ENCODE measurements around the gene RFX5.
"Not testable (repeated sequence)": the region's sequence is repeated elsewhere in the genome, so short reads cannot be mapped to it uniquely, and the experiment has no call there.

The RFX5 gene

DNA sequence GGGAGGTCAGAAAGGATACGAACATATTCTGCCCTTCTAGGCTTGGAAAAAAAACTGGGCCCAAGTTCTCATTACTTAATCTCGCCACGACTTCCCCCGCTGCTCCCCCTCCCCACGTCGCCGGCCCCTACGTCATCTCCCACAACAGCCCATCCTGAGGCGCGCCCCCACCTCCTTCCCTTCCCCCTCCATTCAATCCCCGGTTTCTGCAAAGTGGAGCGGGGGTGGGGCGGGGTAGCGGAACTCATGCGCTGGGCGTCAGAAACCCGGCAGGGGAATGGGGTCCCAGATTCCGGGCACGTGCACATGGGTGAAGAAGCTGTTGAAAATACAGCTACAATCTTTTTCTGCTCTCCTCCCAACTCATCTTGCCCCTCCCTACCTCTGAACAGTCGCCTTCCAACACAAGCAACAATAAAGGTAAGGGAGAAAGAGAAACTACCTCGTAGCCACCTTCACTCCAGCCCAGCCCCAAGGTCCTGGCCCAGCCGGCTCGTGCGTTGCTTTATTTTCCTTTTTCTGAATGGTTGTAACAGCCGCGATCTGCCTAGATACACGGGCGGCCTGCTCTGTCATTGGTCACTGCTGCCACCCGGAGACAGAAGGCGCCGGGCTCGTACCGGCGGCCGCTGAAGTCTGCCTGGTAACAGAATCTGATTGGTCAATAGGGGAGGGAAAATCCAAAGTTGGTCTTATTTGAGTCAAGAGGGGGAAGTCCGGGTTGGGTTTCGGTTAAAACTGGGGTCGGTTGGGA, at the start of gene RFX5:
Gene RFX5 (minus strand): TSS at position 484 of the 754 bp plus-strand sequence. CDS start 932 bp downstream, outside the sequence.
- DNase-seq, result peak; percentile 83

- DNase-seq, result not testable (repeated sequence)
Observed at GRCh38 chr1:151396265-151396664, 49.2 kb upstream of the RFX5 start.

GRCh38 chr1:151393583-151393982, 46.5 kb upstream of the RFX5 start:
- no peak for DNase-seq

DNA sequence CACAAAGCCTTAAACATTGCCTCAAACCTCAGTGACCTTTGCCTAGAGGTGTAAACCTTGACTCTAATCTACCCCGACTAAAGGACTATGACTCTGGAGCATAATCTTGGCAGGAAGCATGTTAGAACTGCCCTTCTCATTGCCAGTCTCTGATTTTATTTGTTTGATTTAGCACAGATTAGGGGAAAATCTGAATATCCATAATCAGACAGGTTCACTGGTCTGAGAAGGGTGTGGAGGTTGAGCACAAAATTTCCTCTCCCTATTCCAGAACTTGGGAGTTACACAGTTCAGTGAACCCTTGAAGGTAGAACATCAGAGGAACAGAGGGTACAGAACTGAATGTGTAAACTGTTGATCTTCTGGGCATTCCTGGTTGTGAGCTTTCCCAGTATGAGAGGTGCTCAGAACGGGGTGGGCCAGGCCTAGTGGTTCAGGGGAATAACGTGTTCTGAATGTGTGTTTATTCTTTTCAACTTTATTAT, 44.1 kb upstream of the RFX5 start:
- DNase-seq, result no peak

DNA sequence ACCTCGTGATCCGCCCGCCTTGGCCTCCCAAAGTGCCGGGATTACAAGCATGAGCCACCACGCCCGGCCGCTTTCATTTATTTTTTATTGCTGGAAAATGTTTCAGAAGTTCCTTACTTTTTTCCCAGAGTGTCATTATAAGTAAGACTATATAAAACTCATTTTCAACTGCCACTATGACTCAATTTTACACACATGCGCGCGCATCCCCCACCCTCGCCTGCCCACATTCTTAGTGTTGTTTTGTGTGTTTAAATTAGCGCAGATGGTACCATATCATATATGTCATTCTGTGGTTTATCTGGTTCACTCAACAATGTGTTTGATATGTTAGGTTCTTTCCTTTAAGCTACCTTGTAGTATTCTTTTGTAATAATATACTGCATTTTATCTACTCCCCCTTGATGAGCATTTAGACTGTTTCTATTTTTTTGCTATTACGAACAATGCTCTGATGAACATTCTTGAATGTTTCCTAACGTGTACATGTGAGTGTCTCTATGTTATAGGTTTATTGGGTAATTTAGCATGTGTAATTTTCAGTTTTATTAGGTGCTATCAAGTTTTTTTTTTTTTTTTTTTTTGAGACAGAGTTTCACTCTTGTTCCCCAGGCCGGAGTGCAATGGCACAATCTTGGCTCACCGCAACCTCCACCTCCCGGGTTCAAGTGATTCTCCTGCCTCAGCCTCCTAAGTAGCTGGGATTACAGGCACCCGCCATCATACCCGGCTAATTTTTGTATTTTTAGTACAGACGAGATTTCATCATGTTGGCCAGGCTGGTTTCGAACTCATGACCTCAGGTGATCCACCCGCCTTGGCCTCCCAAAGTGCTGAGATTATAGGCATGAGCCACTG, 43.4 kb upstream of the RFX5 start:
- not testable (repeated sequence) for DNase-seq

DNA sequence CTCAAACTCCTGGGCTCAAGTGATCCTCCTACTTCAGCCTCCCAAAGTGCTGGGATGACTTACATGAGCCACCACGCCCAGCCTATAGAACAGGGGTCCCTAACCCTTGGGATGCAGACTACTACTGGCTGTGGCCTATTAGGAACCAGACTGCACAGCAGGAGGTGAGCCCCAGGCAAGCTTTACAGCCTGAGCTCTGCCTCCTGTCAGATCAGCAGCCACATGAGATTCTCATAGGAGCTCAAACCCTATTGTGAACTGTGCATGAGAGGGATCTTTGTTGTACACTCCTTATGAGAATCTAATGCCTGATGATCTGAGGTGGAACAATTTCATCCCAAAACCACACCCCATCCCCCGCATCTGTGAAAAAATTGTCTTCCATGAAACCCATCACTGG, 39.0 kb upstream of the RFX5 start:
- no peak for DNase-seq

- no peak for DNase-seq
Observed at GRCh38 chr1:151384584-151384983, 37.5 kb upstream of the RFX5 start.

DNA sequence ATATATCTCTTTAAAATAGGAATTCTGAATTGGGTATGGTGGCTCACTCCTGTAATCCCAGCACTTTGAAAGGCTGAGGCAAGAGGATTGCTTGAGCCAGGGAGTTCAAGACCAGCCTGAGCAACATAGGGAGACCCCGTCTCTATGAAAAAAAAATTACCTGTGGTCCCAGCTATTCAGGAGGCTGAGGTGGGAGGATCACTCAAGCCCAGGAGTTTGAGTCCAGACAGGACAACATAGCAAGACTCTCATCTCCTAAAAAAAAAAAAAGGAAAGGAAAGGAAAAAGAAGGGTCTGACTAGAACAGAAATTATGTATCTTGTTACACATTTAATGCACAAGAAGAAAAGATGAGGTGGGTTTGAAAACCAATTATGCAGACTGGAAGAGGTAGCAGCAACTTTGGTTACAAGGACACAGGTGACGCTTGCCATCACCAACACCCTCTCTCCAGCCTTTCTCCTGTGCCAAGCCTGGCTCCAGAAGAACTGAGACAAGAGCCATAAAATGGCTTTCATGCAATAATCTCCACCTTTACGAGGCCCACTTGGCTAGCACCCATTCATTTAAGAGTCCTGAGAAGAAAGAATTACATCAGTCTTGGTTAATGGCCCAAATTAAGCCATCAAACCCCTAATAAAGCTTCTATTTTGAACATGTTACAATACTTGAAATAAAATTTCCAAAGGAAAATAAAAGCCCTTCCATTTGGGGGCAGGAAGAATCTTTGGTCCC, 30.3 kb upstream of the RFX5 start:
- no peak for DNase-seq

GRCh38 chr1:151373196-151373595, 26.1 kb upstream of the RFX5 start:
- DNase-seq, result no peak

- DNase-seq, result no peak
Observed at GRCh38 chr1:151372058-151372934, 25.2 kb upstream of the RFX5 start, which contains the start of gene SELENBP1. SELENBP1 (minus strand) TSS chr1:151372705; CDS start chr1:151372641, 64 bp downstream.

DNA sequence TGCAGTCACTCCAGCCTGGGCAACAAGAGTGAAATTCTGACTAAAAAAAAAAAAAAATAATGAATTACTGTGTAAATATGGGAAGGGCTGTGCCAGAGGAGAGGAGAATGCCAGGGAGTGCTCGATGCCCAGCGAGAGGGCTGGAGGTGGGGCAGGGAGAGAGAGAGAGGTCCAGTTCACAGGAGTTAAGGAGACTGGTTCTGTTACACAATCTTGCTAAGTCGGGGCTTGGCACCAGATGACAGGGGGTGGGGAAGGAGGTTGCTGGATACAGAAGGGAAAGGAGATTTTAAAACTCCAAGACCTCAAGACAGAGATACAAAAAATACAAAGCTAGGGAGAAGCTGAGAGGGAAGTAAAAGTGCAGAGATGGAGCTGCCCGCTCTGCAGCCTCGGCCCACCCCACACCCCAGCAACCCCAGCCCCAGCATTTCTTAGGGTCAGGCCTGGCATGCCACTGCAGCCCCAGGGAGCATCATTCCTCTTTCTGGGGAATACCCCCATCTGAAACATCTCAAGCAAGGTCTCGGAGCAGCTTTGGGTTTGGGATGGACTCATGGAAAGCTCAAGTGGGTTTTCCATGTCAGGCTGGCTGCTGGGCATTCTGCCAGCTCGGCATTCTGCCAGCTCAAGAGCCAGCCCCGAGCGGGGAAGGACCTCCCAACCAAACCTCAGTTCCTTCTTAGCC, 24.5 kb upstream of the RFX5 start:
- no peak for DNase-seq

- no peak for DNase-seq
Observed at GRCh38 chr1:151370211-151370911, 23.3 kb upstream of the RFX5 start.

DNA sequence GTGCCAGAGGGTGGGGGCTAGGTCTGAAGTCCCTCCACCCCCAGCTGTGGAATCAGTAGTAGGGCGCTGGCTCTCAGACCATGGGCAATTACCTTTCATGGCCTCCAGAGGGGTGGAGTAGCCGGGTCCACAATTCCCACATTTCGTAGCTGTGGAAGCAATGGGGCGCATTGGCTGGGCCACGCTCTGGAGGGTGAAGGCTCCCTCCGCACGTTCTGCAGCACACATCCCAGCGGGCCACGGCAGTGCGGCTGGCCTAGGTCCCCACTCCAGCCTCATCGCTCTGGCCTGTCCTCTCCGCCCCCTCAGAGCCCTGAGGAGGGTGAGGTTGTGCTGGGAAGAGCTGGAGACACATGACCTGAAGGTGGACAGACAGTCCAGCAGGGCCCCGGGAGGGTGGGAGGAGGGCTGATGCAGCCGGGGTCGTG, 22.6 kb upstream of the RFX5 start:
- DNase-seq, result no peak

DNA sequence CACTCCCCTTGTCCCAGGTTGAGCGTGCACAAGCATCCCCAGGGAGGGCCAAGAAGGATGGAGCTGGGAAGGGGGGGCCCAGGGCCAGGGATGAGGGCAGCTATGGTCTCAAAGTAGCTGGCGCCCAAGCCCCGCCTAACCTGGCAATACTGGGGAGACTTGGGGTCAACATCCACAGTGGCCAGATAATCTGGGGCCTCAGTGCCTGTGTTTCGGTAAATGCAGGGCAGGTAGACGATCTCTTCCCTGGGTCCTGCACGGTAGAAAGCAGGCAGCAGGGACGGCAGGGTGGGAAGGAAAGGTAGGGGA, 22.2 kb upstream of the RFX5 start:
- no peak for DNase-seq

DNA sequence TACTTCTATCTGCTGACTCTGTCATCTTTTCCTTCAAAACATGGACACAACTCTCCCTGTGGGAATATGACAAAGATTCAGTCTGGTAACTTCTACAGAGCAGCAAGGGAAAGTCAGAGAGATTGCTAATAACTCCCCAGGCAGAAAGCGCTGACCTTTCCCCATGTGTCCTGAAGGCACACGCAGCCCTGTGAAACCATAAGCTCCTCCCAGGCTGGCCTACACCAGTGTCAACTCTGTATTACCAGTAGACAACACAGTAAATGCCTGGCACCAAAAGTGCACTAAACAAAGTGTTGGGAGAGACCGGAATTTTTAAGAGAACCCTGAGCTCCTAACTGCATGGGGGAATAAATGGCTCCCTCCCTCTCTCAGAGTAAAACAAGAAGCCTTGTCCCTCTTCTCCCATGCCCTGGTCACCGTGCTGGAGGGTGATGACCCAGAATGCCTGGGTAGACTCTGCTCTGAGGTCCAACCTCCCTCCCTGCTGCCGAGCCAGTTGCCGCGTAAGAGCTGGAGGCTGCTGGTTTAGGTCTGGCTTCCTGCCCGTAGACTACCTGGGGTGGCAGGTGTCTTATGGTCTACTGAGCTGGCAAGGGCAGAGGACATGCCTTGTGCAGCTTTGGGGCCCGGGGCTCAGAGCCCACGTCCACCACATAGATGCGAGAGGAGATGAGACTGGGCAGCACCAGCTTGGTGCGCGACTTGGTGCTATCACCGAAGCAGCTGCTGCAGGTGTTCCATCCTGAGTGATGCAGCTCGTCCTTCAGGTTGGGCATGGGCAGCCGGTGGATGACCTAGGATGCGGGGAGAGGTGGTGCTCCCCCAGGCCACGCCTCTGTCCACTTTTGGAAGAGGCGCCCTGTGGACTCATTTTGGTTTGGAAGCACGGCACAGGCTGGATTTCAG, 21.6 kb upstream of the RFX5 start:
- DNase-seq, result no peak

DNA sequence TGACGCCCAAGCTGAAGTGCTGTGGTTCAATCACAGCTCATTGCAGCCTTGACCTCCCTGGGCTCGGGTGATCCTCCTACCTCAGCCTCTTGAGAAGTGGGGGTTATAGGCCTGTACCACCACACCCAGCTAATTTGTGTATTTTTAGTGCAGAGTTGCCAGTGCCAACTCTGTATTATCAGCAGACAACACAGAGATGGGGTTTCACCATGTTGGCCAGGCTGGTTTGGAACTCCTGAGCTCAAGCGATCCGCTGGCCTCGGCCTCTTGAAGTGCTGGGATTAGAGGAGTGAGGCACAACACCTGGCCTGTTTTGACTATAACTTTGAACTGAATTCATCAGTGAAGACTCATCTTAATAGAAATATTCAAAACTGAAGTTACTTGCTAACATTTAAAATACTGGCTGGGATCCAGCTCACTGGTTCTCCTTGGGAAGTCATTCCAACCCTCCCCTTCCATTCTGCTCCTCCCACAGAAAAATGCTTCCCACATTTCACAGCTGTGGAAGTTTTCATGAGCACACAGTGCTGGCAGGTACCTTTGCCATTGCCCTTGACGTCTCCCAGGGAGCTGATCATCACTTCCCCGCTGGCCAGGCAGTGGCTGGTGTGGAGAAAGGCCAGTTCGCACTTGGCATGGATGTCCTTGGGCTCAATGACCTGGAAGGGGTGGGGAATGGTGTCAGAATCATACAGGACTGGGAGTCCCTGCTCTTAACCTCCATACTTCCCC, 20.8 kb upstream of the RFX5 start:
- no peak for DNase-seq

DNA sequence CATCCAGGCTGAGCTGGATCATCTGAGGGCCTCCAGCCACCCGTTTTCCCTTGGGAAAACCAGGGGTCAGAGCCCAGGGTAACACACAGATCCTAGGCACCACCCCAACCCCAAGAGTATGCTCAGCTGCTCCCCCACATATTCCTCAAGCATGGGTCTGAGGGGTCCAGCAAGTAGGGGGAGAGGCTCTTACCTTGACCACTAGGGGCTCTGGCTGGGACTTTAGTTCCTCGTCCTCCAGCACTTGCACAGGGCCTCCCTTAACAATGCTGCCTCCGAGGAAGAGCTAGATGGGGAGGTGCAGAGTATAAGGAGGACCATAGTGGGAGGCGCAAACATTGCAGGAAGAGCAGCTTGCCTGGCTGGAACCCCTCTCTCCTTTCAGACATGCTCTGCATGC, 17.9 kb upstream of the RFX5 start:
- no peak for DNase-seq

GRCh38 chr1:151362308-151363155, 15.5 kb upstream of the RFX5 start:
- DNase-seq, result no peak
